Measurements from ENCODE around the gene SEPTIN8. TPM values are rescaled to one million over a fixed set of nuclear protein-coding genes. Genes with fewer than 3 reads are reported as not detected.

SEPTIN8 gene
- total and polyA plus RNA-seq, 10 donors = 6.1 to 29.8 (median 17.9) TPM

GRCh38 chr5:132746592-132746953 is 30.5 kb downstream of the SEPTIN8 start:
- intact Hi-C loops (cut with DNase I; ENCODE audit: low total_unique reads) = no loop called here
- H3K27ac ChIP-seq = peak overlapping the region in 3 of 8 donors; percentile 73 to 75 (median 73)
- WGBS, 5 donors = 18 to 32% (median 28%) methylated on average over 3 of the region's 3 CpGs
- H3K4me1 ChIP-seq = peaks cover 5 to 21% (median 15%) of the 10 kb centered on the region in 6 donors
- H3K36me3 ChIP-seq = no peaks in the 10 kb centered on the region
- H3K27me3 ChIP-seq (replicated peaks in 1 of 7) = peaks cover 0 to 69% (median 36%) of the 10 kb centered on the region in 7 donors
- peaks cover 0 to 7% (median 0%) of the 10 kb centered on the region in 8 donors for H3K9me3 ChIP-seq
- TF ChIP-seq CTCF (IDR thresholded peaks at IDR 0.05 in 8 of 11, conservative IDR thresholded peaks at IDR 0.05 in 3 of 11) (no peak), POLR2A (IDR thresholded peaks at IDR 0.05) (no peak), POLR2AphosphoS5 (IDR thresholded peaks at IDR 0.05) (no peak)
- H3K4me3 ChIP-seq = peak overlapping the region in 6 of 8 donors; percentile 43 to 78 (median 50)
- no peak for DNase-seq

- intact Hi-C loops (cut with DNase I; ENCODE audit: low total_unique reads) = no loop called here
- H3K4me3 ChIP-seq = no peak overlapping the region
- peaks cover 0 to 7% (median 0%) of the 10 kb centered on the region in 8 donors for H3K9me3 ChIP-seq
- peaks cover 5 to 21% (median 15%) of the 10 kb centered on the region in 6 donors for H3K4me1 ChIP-seq
- 68 to 92% (median 71%) methylated on average over 2 of the region's 2 CpGs for WGBS, 5 donors
- no peaks in the 10 kb centered on the region for H3K36me3 ChIP-seq
- TF ChIP-seq POLR2AphosphoS5 (IDR thresholded peaks at IDR 0.05) (no peak), POLR2A (IDR thresholded peaks at IDR 0.05) (no peak), CTCF (IDR thresholded peaks at IDR 0.05 in 8 of 11, conservative IDR thresholded peaks at IDR 0.05 in 3 of 11) (no peak)
- H3K27me3 ChIP-seq (replicated peaks in 1 of 7) = peaks cover 0 to 75% (median 36%) of the 10 kb centered on the region in 7 donors
- H3K27ac ChIP-seq = no peak overlapping the region
- DNase-seq = no peak
These were observed 32.4 kb downstream of the SEPTIN8 start for GRCh38 chr5:132744659-132745058.

- Histone ChIP-seq H3K27ac (no peak overlapping the region), H3K4me3 (no peak overlapping the region), H3K4me1 (peaks cover 5 to 21% (median 16%) of the 10 kb centered on the region in 6 donors), H3K27me3 (replicated peaks in 1 of 7) (peaks cover 0 to 71% (median 32%) of the 10 kb centered on the region in 7 donors), H3K36me3 (no peaks in the 10 kb centered on the region), H3K9me3 (peaks cover 0 to 7% (median 0%) of the 10 kb centered on the region in 8 donors)
- 91 to 96% (median 95%) methylated on average over 5 of the region's 5 CpGs for WGBS, 5 donors
- intact Hi-C loops (cut with DNase I; ENCODE audit: low total_unique reads) = no loop called here
- TF ChIP-seq CTCF (IDR thresholded peaks at IDR 0.05 in 8 of 11, conservative IDR thresholded peaks at IDR 0.05 in 3 of 11) = no peak
- no peak for TF ChIP-seq POLR2A (IDR thresholded peaks at IDR 0.05)
- no peak for TF ChIP-seq POLR2AphosphoS5 (IDR thresholded peaks at IDR 0.05)
- no peak for DNase-seq
These were observed 34.4 kb downstream of the SEPTIN8 start for GRCh38 chr5:132742626-132743025.

GRCh38 chr5:132742158-132742557 is 34.9 kb downstream of the SEPTIN8 start:
- 91 to 98% (median 93%) methylated on average over 2 of the region's 2 CpGs for WGBS, 5 donors
- no peak overlapping the region for H3K4me3 ChIP-seq
- peaks cover 0 to 66% (median 28%) of the 10 kb centered on the region in 7 donors for H3K27me3 ChIP-seq (replicated peaks in 1 of 7)
- peaks cover 5 to 19% (median 13%) of the 10 kb centered on the region in 6 donors for H3K4me1 ChIP-seq
- DNase-seq = no peak
- TF ChIP-seq POLR2AphosphoS5 (IDR thresholded peaks at IDR 0.05) (no peak), CTCF (IDR thresholded peaks at IDR 0.05 in 8 of 11, conservative IDR thresholded peaks at IDR 0.05 in 3 of 11) (no peak), POLR2A (IDR thresholded peaks at IDR 0.05) (no peak)
- H3K27ac ChIP-seq = no peak overlapping the region
- intact Hi-C loops (cut with DNase I; ENCODE audit: low total_unique reads) = no loop called here
- H3K36me3 ChIP-seq = no peaks in the 10 kb centered on the region
- H3K9me3 ChIP-seq = peaks cover 0 to 7% (median 0%) of the 10 kb centered on the region in 8 donors
